ENCODE results near the gene SAMD4B. TPM values are rescaled to one million over a fixed set of nuclear protein-coding genes. Genes with fewer than 3 reads are reported as not detected.

The SAMD4B gene
- total RNA-seq, 2 donors from 2014 or later: 133 to 227 TPM

GRCh38 chr19:39349326-39349725, 7.1 kb downstream of the SAMD4B start:
- no peaks in the 10 kb centered on the region for H3K9me3 ChIP-seq
- no peaks in the 10 kb centered on the region for H3K36me3 ChIP-seq
- intact Hi-C loops (cut with DNase I): no loop called here
- no peak overlapping the region for H3K4me3 ChIP-seq
- WGBS: 84% methylated on average over 4 of the region's 4 CpGs
- H3K4me1 ChIP-seq (replicated peaks): no peaks in the 10 kb centered on the region
- H3K27me3 ChIP-seq (replicated peaks; ENCODE audit: insufficient read depth): no peaks in the 10 kb centered on the region
- H3K27ac ChIP-seq: no peak overlapping the region
- DNase-seq (ENCODE audit: low spot score): no peak
- TF ChIP-seq POLR2A (IDR thresholded peaks at IDR 0.05): no peak
- no peak for TF ChIP-seq POLR2AphosphoS5 (IDR thresholded peaks at IDR 0.05)
- no peak for TF ChIP-seq CTCF (IDR thresholded peaks at IDR 0.05)

- Histone ChIP-seq H3K36me3 (no peaks in the 10 kb centered on the region), H3K4me1 (replicated peaks) (no peaks in the 10 kb centered on the region)
- WGBS: 97% methylated on average over 3 of the region's 3 CpGs
These were observed 7.9 kb downstream of the SAMD4B start for GRCh38 chr19:39350156-39350555.

GRCh38 chr19:39351537-39352064, 9.4 kb downstream of the SAMD4B start:
- Histone ChIP-seq H3K9me3 (no peaks in the 10 kb centered on the region), H3K4me1 (replicated peaks) (no peaks in the 10 kb centered on the region), H3K27ac (no peak overlapping the region), H3K36me3 (no peaks in the 10 kb centered on the region), H3K4me3 (no peak overlapping the region), H3K27me3 (replicated peaks; ENCODE audit: insufficient read depth) (no peaks in the 10 kb centered on the region)
- TF ChIP-seq CTCF (IDR thresholded peaks at IDR 0.05): no peak
- TF ChIP-seq POLR2AphosphoS5 (IDR thresholded peaks at IDR 0.05): no peak
- TF ChIP-seq POLR2A (IDR thresholded peaks at IDR 0.05): no peak
- intact Hi-C loops (cut with DNase I): no loop called here
- 68% methylated on average over 4 of the region's 4 CpGs for WGBS
- DNase-seq (ENCODE audit: low spot score): no peak

More at GRCh38 chr19:39350156-39350555, 7.9 kb downstream of the SAMD4B start:
- intact Hi-C loops (cut with DNase I): no loop called here
- Histone ChIP-seq H3K4me3 (no peak overlapping the region), H3K27ac (no peak overlapping the region), H3K27me3 (replicated peaks; ENCODE audit: insufficient read depth) (no peaks in the 10 kb centered on the region), H3K9me3 (no peaks in the 10 kb centered on the region)
- no peak for DNase-seq (ENCODE audit: low spot score)
- TF ChIP-seq POLR2A (IDR thresholded peaks at IDR 0.05) (no peak), CTCF (IDR thresholded peaks at IDR 0.05) (no peak), POLR2AphosphoS5 (IDR thresholded peaks at IDR 0.05) (no peak)

- H3K4me1 ChIP-seq (replicated peaks): no peaks in the 10 kb centered on the region
- 68% methylated on average over 12 of the region's 12 CpGs for WGBS
- H3K36me3 ChIP-seq: peaks cover 0 to 9% of the 10 kb centered on the region in 2 donors
- no peak for DNase-seq (ENCODE audit: low spot score)
- H3K27me3 ChIP-seq (replicated peaks; ENCODE audit: insufficient read depth): no peaks in the 10 kb centered on the region
- no peaks in the 10 kb centered on the region for H3K9me3 ChIP-seq
- no peak overlapping the region for H3K27ac ChIP-seq
- no peak overlapping the region for H3K4me3 ChIP-seq
- intact Hi-C loops (cut with DNase I): no loop called here
- TF ChIP-seq POLR2AphosphoS5 (IDR thresholded peaks at IDR 0.05): no peak
These were observed 10.4 kb downstream of the SAMD4B start for GRCh38 chr19:39352381-39353255.

- Histone ChIP-seq H3K36me3 (peaks cover 7 to 10% of the 10 kb centered on the region in 2 donors), H3K27me3 (replicated peaks; ENCODE audit: insufficient read depth) (no peaks in the 10 kb centered on the region), H3K27ac (no peak overlapping the region), H3K4me3 (no peak overlapping the region), H3K4me1 (replicated peaks) (no peaks in the 10 kb centered on the region), H3K9me3 (no peaks in the 10 kb centered on the region)
- 85% methylated on average over 5 of the region's 5 CpGs for WGBS
- TF ChIP-seq POLR2A (IDR thresholded peaks at IDR 0.05) (no peak), POLR2AphosphoS5 (IDR thresholded peaks at IDR 0.05) (no peak), CTCF (IDR thresholded peaks at IDR 0.05) (no peak)
- intact Hi-C loops (cut with DNase I): no loop called here
- DNase-seq (ENCODE audit: low spot score): no peak
These were observed 13.0 kb downstream of the SAMD4B start for GRCh38 chr19:39355253-39355652.

Data from prostate gland (tissue), 2 donors.